ENCODE measurements around the gene OGA.

The OGA gene

GRCh38 chr10:101845893-101846292 lies 27.6 kb upstream of the OGA start:
- no peak overlapping the region for H3K27ac ChIP-seq
- DNase-seq = no peak
- H3K4me1 ChIP-seq = peaks cover 0 to 16% (median 9%) of the 10 kb centered on the region in 4 donors
- TF ChIP-seq CTCF (IDR thresholded peaks at IDR 0.05) = no peak
- no peak overlapping the region for H3K4me3 ChIP-seq
- intact Hi-C loops (cut with DNase I; ENCODE audit: low total_unique reads) = no loop called here
- H3K9me3 ChIP-seq = no peaks in the 10 kb centered on the region
- H3K36me3 ChIP-seq = peaks cover 29 to 51% (median 33%) of the 10 kb centered on the region in 3 donors
- peaks cover 0 to 27% of the 10 kb centered on the region in 2 donors for H3K27me3 ChIP-seq

GRCh38 chr10:101843032-101844021 lies 25.1 kb upstream of the OGA start, which contains the start of gene KCNIP2:
TSS of gene KCNIP2 (minus strand) at chr10:101843800. CDS start at chr10:101843568, 232 bp downstream.
- H3K4me3 ChIP-seq = peak within 1 kb of the TSS in 1 of 2 donors; percentile 10
- peaks cover 0 to 32% (median 23%) of the 10 kb centered on the region in 4 donors for H3K4me1 ChIP-seq
- peaks cover 29 to 33% (median 32%) of the 10 kb centered on the region in 3 donors for H3K36me3 ChIP-seq
- H3K27ac ChIP-seq = no peak within 1 kb of the TSS
- no peak for DNase-seq
- H3K9me3 ChIP-seq = no peaks in the 10 kb centered on the region
- intact Hi-C loops (cut with DNase I; ENCODE audit: low total_unique reads) = no loop called here
- peaks cover 0 to 27% of the 10 kb centered on the region in 2 donors for H3K27me3 ChIP-seq
- TF ChIP-seq CTCF (IDR thresholded peaks at IDR 0.05) = peak in 1 of 2 experiments; percentile 22

- no peak overlapping the region for H3K27ac ChIP-seq
- intact Hi-C loops (cut with DNase I; ENCODE audit: low total_unique reads) = loop anchor here (2.0 kb wide), 1 partner anchor 167 kb away; no protein-coding TSS in a partner anchor
- peaks cover 0 to 32% (median 23%) of the 10 kb centered on the region in 4 donors for H3K4me1 ChIP-seq
- no peak for DNase-seq
- peaks cover 15 to 18% (median 17%) of the 10 kb centered on the region in 3 donors for H3K36me3 ChIP-seq
- no peaks in the 10 kb centered on the region for H3K9me3 ChIP-seq
- TF ChIP-seq CTCF (IDR thresholded peaks at IDR 0.05) = no peak
- H3K4me3 ChIP-seq = no peak overlapping the region
- H3K27me3 ChIP-seq = peaks cover 0 to 24% of the 10 kb centered on the region in 2 donors
Measured at GRCh38 chr10:101841826-101842225, 23.6 kb upstream of the OGA start.

GRCh38 chr10:101840741-101841453 lies 22.7 kb upstream of the OGA start:
- Histone ChIP-seq H3K4me3 (peak overlapping the region in 1 of 2 donors; percentile 33), H3K36me3 (peaks cover 6 to 9% (median 7%) of the 10 kb centered on the region in 3 donors), H3K27ac (no peak overlapping the region), H3K9me3 (no peaks in the 10 kb centered on the region), H3K4me1 (peaks cover 0 to 32% (median 23%) of the 10 kb centered on the region in 4 donors), H3K27me3 (peaks cover 0 to 18% of the 10 kb centered on the region in 2 donors)
- peak; percentile 55 to 77 for TF ChIP-seq CTCF (IDR thresholded peaks at IDR 0.05)
- intact Hi-C loops (cut with DNase I; ENCODE audit: low total_unique reads) = loop anchor here (2.0 kb wide), 1 partner anchor 168 kb away; no protein-coding TSS in a partner anchor
- peak; percentile 76 to 80 for DNase-seq

GRCh38 chr10:101840102-101840684 lies 21.9 kb upstream of the OGA start:
- Histone ChIP-seq H3K36me3 (peaks cover 0 to 2% (median under 1%) of the 10 kb centered on the region in 3 donors), H3K4me3 (peak overlapping the region; percentile 12 to 33), H3K4me1 (peaks cover 0 to 32% (median 23%) of the 10 kb centered on the region in 4 donors), H3K27me3 (peaks cover 0 to 13% of the 10 kb centered on the region in 2 donors), H3K9me3 (no peaks in the 10 kb centered on the region), H3K27ac (no peak overlapping the region)
- DNase-seq = no peak
- intact Hi-C loops (cut with DNase I; ENCODE audit: low total_unique reads) = loop anchor here (2.0 kb wide), 1 partner anchor 169 kb away; no protein-coding TSS in a partner anchor
- no peak for TF ChIP-seq CTCF (IDR thresholded peaks at IDR 0.05)

Data from tibial artery (tissue), 4 donors.